Occipital lobe (tissue), 2 donors: ENCODE results near the gene COTL1. TPM values are rescaled to one million over a fixed set of nuclear protein-coding genes. Genes with fewer than 3 reads are reported as not detected.
"Not testable (repeated sequence)": the region's sequence is repeated elsewhere in the genome, so short reads cannot be mapped to it uniquely, and the experiment has no call there.

Experiments used
- DNase-seq: peaks from one replicate; lab custom pipeline; 2025; lab: John Stamatoyannopoulos, UW
- total RNA-seq: library from RNA; depleted of rRNA; stranded (reverse); fragments of >200 nt; gene quantifications from one replicate; pipeline ENCODE4 v1.2.3, GENCODE V29; 2014

Gene COTL1
- total RNA-seq, 1 donor from 2014 or later: 89.7 TPM

DNA sequence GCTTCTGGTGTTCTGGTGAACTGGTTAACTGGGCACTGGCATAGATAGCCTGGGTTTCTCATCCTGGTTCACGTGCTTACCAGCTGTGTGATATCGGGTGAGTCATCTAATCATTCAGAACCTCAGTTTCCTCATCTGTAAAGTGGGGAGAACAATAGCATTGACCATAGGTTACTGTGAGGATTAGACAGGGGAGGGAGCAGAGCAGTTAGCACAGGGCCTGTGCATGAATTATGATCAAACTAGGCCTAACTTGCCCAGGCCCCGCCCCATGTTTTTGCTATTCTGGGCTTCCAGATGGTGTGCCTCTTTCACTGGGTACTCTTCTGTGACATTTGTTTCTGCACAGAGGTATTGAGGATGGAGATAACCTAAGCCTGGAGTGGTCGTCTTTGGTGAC lies 25.8 kb upstream of the COTL1 start:
- DNase-seq: no peak

GRCh38 chr16:84643180-84643583 lies 25.3 kb upstream of the COTL1 start:
- no peak for DNase-seq

DNA sequence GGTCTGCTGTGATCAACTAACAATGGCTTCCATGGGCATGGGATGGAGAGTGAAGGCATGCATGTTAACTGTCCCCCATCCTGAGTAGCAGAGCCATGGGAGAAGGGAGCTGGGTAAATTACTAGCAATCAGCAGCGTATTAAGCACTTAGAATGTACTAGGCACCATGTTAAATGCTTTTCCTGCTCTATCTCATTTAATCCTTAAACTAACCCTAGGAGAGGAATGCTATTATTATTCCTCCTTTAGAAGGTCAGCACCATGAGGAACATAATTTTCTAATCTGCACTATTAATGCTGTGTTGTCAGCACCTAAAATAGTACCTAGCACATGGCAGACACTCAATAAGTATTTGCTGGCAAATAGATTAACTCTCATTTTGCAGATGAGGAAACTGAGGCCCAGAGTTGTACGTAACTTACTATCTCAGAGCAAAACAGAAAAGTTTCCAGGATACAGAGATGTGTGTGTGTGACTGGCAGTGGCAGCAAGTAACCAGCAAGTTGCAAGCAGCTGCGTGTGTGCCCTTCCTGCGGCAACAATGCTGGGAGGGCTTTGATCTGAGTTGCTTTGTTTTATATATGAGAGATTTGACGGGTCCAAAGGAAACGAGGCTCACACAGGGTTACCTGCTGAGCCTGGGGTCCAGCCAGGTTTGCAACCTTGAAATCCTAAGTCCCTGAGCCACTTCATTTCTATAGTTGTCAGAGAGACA lies 23.9 kb upstream of the COTL1 start:
- DNase-seq: no peak

DNA sequence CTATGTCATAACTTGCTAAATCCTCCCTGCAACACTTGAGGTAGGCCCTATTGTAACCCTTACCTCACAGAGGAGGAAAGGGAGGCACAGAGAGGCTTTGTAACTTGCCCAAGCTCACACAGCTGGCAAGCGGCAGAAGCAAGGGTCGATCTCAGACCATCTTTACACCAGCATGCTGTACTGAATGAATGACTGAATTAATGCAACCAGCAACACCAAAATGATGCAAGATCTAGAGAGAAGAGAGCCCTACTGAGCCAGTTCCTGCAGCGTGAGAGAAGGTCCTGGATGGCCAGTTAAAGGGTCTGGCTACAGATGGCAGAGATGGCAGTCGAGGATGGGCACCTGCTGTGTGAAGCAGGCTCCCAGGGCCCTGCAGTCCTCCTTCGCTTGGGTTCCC lies 22.3 kb upstream of the COTL1 start:
- no peak for DNase-seq

DNA sequence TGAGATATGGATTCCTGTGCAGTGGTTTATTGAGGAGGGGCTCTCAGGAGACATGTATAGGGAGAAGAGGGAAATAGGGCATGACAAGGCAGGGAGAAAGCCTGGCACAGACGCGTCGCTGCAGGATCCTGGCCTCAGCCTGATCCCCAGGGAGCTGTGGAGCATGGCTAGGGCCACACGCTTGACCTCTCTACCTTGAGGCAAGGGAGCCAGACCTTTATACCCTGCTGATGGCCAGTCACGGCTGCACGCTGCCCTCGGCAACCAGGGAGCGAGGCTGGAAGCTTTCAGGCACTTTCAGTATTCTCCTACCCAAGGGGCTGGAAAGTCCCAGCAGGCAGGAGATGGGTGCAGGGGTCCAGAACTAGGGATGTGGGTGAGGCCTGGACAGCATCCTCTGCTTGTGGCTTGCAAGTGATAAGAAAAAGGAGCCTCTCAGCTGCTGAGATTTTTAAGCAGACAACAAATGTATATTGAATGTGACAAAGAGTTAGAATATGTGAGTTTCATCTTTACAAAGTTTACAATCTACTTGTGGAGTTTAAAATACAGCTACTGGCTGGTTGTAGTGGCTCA lies 20.4 kb upstream of the COTL1 start:
- DNase-seq: no peak

GRCh38 chr16:84637709-84638108 lies 19.8 kb upstream of the COTL1 start:
- DNase-seq: no peak

DNA sequence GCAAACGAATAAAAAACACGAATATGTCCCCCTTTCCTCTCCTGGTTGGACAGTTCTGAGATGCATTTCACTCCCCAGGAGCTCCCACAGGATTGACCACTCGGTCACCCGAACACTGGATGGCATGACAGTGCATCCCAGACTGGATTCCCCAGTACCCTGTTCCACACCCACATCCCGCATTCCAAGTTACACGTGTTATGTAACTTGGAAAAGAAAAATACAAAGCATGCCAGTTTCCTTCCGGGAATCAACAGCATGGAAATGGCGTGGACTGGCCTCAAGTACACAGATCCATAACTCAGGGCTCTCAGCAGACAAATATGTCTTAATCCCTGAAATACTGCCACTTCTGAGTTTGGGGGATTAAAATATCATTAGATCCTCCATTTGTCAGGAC lies 17.8 kb upstream of the COTL1 start:
- DNase-seq: no peak

DNA sequence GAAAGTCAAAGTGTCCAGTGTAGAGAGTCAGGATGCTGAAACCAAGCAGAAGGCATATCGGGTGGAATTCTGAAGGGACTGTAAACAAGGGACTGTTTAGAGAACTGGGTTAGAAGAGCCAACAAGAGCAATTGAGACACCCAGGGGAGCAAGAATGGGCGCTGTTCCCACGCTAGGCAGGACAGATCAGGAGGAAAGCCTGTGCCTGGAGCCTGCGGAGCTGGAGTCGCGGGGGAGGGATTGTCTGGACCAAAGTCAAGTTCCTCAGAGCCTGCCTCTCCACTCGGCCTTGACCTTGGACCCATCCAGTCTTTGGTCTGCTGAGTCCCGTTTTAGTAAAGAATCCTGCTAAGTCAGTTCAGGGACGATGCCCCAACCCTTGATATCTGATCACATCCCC lies 15.7 kb upstream of the COTL1 start:
- DNase-seq: no peak

- DNase-seq: not testable (repeated sequence)
Measured at GRCh38 chr16:84632862-84633261, 15.0 kb upstream of the COTL1 start.

GRCh38 chr16:84631886-84632285 lies 14.0 kb upstream of the COTL1 start:
- DNase-seq: no peak

GRCh38 chr16:84631153-84631466 lies 13.2 kb upstream of the COTL1 start:
- no peak for DNase-seq

GRCh38 chr16:84630446-84631152 lies 12.7 kb upstream of the COTL1 start:
- no peak for DNase-seq

- DNase-seq: no peak
Measured at GRCh38 chr16:84630009-84630408, 12.1 kb upstream of the COTL1 start.

- no peak for DNase-seq
Measured at GRCh38 chr16:84629580-84629979, 11.7 kb upstream of the COTL1 start.

DNA sequence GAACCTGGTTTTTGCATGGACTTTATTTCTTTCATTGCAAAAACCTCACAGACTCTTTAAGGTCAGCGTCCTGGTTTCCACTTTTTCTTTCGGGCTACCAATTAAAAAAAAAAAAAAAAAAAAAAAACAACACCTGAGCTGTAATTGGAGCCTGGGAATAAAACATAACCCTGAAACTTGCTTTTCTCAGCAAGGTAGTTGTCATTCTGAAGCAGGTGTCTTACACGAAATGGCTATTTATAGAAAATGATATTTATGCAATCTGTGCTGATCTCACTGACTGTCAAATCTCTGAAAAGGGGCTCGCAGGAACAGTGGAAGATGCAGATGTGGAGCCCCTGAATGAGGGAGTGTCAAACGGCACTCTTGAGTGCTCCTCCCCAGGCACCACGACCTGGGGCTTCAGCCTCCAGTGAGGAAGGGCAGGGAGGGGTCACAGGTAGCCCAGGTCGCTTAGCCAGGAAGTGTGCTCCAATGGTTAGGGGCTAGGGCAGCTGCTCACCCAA lies 10.4 kb upstream of the COTL1 start:
- DNase-seq: no peak

GRCh38 chr16:84625556-84625955 lies 7.7 kb upstream of the COTL1 start:
- no peak for DNase-seq

DNA sequence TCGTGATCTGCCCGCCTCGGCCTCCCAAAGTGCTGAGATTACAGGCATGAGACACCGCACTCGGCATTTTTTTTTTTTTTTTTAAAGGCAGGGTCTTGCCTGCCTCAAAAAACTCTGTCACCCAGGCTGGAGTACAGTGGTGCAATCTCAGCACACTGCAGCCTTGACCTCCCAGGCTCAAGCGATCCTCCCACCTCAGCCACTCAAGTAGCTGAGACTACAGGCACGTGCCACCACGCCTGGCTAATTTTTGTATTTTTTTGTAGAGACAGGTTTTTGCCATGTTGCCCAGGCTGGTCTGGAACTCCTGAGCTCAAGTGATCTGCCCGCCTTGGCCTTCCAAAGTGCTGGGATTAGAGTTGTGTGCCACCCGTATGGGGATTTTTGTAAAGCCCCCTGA lies 3.0 kb upstream of the COTL1 start:
- not testable (repeated sequence) for DNase-seq

- DNase-seq: no peak
Measured at GRCh38 chr16:84618581-84619460, 943 bp upstream of the COTL1 start.

DNA sequence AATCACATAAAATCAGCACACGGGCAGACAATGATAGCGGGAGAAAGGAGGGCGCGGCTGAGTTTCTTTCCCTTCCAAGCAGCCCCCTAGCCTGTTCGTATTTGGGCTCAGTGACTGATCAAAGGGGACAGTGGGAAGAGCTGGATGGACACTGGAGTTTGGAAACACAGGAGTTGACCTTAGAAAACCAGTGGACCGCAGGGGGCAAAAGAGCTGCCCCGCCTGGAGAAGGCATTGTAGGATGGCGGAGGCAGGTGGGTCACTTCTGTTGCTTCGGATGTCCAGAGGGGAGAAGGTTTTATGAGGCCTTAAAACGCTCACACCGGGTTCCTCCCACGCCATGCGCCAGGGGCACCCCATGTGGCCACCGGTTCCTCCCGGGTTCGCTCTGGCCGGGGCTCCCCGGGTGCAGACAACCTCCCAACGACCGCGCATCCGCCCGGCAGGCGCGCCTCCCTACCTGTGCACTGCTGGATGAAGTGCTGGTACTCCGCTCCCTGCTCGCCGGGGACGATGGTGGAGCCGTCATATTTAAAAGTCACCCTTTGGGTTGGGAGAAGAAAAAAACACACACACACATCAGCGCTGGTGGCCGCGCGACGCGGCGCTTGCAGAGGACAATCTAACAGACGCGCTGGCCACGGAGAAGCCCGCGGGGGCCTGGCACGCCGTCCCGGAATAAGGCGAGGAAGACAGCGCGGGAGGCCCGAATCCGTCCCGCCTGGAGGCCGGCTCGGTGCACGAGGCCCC lies 662 bp downstream of the COTL1 start:
- DNase-seq: no peak

DNA sequence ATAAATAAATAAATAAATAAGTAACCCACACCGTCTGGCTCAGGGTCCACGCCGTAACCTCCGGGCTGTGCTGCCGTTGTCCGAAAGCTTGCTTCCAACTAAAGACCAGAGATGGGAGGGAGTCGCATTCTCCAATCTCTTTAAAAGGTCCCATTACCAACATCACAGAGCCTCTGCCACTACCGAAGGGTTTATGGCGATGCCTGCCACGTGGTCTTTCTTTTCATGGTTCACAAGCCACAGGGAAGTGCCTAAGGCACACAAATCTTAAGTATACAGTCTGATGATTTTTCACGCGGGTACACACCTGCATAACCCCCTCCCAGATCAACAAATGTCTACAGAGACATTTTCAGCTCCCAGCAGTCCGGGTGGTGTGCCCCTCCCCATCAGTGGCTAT lies 1.4 kb downstream of the COTL1 start:
- no peak for DNase-seq
